ENCODE measurements around the gene ELP4.

DNA sequence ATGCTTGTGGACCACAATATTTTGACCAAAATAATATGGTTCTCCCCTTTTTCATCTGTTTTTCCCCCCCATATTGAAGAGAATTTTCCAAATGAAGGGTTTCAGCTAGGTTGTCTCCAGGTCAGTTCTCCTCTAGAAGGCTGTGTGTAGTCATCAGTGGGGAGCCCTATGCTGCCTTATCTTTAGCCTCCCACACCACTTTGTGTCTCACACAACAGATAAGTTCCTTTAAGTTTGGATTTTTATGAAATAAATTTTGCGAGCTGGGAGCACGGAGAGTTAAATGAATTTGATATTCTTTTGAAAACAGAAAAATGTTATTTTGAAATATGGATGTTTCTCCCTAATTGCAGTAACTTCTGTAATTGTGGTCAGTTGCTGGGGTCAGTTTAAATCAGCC, 272.7 kb downstream of the ELP4 start:
- TF ChIP-seq POLR2A (IDR thresholded peaks at IDR 0.05) = no peak
- TF ChIP-seq, protein P1, sequence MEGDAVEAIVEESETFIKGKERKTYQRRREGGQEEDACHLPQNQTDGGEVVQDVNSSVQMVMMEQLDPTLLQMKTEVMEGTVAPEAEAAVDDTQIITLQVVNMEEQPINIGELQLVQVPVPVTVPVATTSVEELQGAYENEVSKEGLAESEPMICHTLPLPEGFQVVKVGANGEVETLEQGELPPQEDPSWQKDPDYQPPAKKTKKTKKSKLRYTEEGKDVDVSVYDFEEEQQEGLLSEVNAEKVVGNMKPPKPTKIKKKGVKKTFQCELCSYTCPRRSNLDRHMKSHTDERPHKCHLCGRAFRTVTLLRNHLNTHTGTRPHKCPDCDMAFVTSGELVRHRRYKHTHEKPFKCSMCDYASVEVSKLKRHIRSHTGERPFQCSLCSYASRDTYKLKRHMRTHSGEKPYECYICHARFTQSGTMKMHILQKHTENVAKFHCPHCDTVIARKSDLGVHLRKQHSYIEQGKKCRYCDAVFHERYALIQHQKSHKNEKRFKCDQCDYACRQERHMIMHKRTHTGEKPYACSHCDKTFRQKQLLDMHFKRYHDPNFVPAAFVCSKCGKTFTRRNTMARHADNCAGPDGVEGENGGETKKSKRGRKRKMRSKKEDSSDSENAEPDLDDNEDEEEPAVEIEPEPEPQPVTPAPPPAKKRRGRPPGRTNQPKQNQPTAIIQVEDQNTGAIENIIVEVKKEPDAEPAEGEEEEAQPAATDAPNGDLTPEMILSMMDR (IDR thresholded peaks at IDR 0.05 in 4 of 5, conservative IDR thresholded peaks at IDR 0.05 in 1 of 5) = no peak
